Cardiac fibroblast (primary cell): ENCODE data around the gene ENTPD7.
A peak's percentile ranks its signal among the peaks of the same experiment; 100 is the strongest.

Experiments
- DNase-seq, 2 donors: peaks; one replicate each; pipeline versions ENCODE4 v3.0.0 to v3.0.0-alpha.2; 2010; ENCODE audit warnings: low read depth in 2 of 2
- H3K4me3 ChIP-seq, 2 donors: replicated peaks in 1 of 2; 1 replicate in 1 of 2; 2 replicates in 1 of 2; pipeline ENCODE4 v1.5.1; 2011; ENCODE audit warnings: low read depth in 2 of 2, low read length in 2 of 2, mild to moderate bottlenecking in 2 of 2, moderate library complexity in 1 of 2
- TF ChIP-seq, protein P1 (sequence below): IDR thresholded peaks from one replicate; pipeline ENCODE4 v1.5.1; 2011; ENCODE audit warnings: low read depth, mild to moderate bottlenecking, low read length, inconsistent platforms

Gene ENTPD7

DNA sequence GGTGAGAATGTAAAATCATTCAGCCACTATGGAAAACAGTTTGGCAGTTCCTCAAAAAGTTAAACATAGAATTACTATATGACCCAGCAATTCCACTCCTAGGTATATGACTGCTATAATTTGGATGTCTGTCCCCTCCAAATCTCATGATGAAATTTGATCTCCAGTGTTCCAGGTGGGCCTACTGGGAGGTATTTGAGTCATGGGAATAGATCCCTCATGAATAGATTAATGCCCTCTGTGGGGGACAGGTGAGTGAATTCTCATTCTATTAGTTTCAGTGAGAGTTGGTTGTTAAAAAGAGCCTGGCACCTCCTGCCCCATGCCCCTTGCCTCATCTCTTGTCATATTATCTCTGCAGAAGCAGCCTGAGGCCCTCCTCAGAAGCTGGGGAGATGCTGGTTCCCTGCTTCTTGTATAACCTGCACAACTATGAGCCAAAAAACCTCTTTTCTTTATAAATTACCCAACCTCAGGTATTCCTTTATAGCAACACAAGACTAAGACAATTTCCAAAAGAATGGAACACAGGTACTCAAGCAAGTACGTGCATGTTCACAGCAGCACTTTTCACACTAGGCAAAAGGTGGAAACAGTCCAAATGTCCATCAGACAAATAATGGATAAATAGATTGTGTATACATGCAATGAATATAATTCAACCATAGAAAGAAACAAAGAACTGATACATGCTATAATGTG lies 30.2 kb upstream of the ENTPD7 start:
- TF ChIP-seq, protein P1, sequence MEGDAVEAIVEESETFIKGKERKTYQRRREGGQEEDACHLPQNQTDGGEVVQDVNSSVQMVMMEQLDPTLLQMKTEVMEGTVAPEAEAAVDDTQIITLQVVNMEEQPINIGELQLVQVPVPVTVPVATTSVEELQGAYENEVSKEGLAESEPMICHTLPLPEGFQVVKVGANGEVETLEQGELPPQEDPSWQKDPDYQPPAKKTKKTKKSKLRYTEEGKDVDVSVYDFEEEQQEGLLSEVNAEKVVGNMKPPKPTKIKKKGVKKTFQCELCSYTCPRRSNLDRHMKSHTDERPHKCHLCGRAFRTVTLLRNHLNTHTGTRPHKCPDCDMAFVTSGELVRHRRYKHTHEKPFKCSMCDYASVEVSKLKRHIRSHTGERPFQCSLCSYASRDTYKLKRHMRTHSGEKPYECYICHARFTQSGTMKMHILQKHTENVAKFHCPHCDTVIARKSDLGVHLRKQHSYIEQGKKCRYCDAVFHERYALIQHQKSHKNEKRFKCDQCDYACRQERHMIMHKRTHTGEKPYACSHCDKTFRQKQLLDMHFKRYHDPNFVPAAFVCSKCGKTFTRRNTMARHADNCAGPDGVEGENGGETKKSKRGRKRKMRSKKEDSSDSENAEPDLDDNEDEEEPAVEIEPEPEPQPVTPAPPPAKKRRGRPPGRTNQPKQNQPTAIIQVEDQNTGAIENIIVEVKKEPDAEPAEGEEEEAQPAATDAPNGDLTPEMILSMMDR = no peak
- no peak for DNase-seq
- H3K4me3 ChIP-seq = no peak overlapping the region

DNA sequence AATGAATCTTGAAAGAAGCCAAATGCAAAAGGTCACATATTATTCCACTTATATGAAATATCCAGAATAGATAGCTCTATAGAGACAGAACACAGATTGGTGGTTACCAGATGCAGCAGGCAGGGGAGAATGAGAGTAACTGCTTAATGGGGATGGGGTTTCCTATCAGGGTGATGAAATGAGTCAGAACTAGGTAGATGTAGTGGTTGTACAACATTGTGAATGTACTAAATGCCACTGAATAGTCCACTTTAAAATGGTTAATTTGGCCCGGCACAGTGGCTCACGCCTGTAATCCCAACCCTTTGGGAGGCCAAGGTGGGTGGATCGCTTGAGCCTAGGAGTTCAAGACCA lies 29.7 kb upstream of the ENTPD7 start:
- no peak overlapping the region for H3K4me3 ChIP-seq
- DNase-seq = no peak
- TF ChIP-seq, protein P1 = no peak

DNA sequence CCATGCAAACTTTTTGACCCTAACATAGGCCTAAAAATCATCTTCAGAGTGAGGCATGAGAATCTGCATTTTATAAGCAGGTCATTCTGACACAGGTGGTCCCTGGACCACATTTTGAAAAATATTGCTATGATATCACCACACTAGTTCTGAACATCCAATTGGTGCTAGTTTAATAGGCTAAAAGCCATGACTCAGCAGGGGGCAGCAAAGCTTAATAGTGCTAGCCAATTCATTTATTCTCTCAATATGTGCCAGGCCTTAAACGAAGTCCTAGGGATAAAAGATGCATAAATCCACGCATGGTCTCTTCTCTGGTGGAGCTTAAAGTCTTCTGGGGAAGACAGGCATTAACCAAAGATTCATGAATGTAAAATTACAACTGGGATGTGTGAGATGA lies 28.9 kb upstream of the ENTPD7 start:
- DNase-seq = peak; percentile 69 to 76
- no peak overlapping the region for H3K4me3 ChIP-seq
- TF ChIP-seq, protein P1 = peak; percentile 25

- peak; percentile 50 to 58 for DNase-seq
- no peak overlapping the region for H3K4me3 ChIP-seq
- TF ChIP-seq, protein P1 = no peak
These were observed 28.3 kb upstream of the ENTPD7 start for GRCh38 chr10:99630991-99631390.

- no peak overlapping the region for H3K4me3 ChIP-seq
- DNase-seq = peak in 1 of 2 donors; percentile 56
- TF ChIP-seq, protein P1 = no peak
These were observed 27.8 kb upstream of the ENTPD7 start for GRCh38 chr10:99631496-99631895.

GRCh38 chr10:99633832-99634231 lies 25.5 kb upstream of the ENTPD7 start:
- no peak for DNase-seq
- TF ChIP-seq, protein P1 = no peak
- H3K4me3 ChIP-seq = no peak overlapping the region
